C4-2B (cell line): ENCODE measurements around the gene CFAP58.

ENCODE experiments used
- ZFX ChIP-seq: fragments of 450-650 bp; IDR thresholded peaks from 2 replicates; pipeline ENCODE4 v1.6.1; 2017
- TF ChIP-seq, protein P1 (sequence below): fragments of 450-650 bp; conservative IDR thresholded peaks from 2 replicates; pipeline ENCODE4 v1.5.1; 2017; ENCODE audit warnings: mild to moderate bottlenecking

DNA sequence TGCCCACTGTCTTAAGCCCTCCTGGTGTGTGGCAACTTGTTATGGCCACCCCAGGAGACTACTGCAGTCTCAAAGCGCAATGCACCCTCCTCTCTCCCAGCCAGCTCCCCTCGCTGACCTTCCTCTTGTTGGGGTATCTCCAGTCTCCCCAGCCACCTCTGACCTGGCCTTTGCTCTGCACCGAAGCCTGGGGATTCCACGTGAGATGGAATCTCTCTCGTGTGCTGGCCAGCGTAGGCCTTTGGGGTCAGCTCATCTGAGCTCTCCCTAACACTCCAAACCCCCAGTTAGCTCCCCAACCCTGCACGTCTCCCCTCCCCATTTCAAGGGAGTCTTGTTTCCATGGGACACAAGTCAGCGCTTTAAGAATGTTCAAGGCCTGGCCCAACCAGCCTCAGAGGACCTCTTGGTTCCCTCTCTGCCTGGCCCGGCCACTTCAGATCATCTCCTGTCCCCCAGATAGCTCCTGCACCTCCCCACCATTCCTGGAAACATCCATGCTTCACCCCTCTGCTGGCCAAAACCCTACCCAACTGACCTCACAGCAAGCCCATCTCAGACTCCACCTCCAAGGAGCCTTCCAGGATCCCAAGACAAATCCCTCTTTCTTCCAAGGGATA, 26.5 kb upstream of the CFAP58 start:
- TF ChIP-seq, protein P1, sequence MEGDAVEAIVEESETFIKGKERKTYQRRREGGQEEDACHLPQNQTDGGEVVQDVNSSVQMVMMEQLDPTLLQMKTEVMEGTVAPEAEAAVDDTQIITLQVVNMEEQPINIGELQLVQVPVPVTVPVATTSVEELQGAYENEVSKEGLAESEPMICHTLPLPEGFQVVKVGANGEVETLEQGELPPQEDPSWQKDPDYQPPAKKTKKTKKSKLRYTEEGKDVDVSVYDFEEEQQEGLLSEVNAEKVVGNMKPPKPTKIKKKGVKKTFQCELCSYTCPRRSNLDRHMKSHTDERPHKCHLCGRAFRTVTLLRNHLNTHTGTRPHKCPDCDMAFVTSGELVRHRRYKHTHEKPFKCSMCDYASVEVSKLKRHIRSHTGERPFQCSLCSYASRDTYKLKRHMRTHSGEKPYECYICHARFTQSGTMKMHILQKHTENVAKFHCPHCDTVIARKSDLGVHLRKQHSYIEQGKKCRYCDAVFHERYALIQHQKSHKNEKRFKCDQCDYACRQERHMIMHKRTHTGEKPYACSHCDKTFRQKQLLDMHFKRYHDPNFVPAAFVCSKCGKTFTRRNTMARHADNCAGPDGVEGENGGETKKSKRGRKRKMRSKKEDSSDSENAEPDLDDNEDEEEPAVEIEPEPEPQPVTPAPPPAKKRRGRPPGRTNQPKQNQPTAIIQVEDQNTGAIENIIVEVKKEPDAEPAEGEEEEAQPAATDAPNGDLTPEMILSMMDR = no peak
- no peak for TF ChIP-seq ZFX
